HT-29 (cell line): ENCODE measurements around the gene KCNQ5. TPM values are rescaled to one million over a fixed set of nuclear protein-coding genes. Genes with fewer than 3 reads are reported as not detected.

Source experiments
- DNase-seq: peaks from one replicate; pipeline ENCODE4 v3.0.0-alpha.2; 2015; ENCODE audit warnings: low spot score
- total RNA-seq: library from RNA; depleted of rRNA; stranded (reverse); fragments of >200 nt; shearing (Covaris generic); gene quantifications from 2 replicates; pipeline ENCODE4 v1.2.3, GENCODE V29; 2014

KCNQ5 gene
- total RNA-seq, 1 experiment from 2014 or later: not detected

DNA sequence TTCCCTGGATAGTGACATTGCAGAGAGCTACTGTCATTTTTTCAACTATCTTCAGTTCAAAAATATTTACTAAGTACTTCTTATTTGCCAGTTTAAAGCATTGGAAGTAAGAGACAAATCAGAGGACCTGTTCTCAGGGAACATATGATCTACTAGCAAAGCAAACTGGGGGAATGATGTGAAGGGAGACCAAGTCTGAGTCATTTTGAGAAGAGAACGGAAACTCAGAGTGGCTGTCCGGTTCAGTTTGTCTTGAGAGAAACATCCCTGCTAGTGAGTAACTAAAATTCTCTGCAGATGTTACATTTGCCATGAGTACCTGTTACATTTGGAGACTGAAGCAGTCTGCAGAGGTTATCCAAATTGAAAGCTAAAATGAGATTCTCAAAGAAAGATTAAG, 118.3 kb downstream of the KCNQ5 start:
- no peak for DNase-seq

DNA sequence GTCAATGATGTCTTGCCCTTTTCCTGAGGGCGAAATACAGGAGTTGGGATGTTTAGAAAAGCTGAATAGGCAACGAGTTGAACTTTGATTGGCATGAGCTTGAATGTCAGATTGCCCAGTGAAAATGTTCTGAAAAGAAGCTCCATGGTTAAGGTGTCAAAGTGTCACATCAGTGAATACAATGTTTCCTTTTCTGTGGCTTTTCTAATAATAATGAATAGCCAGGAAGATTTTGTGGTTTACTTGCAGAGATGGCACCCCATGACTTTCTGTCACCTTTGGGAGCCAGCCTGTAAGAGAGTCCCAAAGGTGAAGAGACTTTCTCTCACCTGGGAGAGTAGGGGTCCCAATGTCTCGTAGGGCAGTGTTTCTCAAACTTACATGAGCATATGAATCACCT, 119.2 kb downstream of the KCNQ5 start:
- DNase-seq: no peak

- DNase-seq: no peak
Observed at GRCh38 chr6:72742001-72742673, 120.3 kb downstream of the KCNQ5 start.

- DNase-seq: no peak
Observed at GRCh38 chr6:72746276-72746675, 124.4 kb downstream of the KCNQ5 start.

- no peak for DNase-seq
Observed at GRCh38 chr6:72748759-72749158, 126.9 kb downstream of the KCNQ5 start.

DNA sequence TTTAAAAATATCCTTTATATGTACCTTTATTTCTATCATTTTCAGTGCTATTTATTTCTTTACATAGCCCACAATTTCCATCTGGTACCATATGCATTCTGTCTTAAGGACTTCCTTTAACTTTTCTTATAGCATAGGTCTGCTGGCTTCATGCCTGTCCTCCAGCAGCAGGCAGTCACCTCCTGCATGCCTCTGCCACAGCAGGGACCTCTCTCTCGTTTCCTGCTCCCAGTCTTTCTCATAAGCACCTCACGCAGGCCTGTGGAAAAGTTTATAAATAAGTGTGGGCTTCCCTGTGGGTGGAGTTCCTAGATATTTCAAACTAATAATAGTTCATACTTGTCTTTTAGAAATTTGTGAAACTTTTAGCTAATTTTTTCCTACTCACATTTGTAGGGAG, 133.9 kb downstream of the KCNQ5 start:
- no peak for DNase-seq

DNA sequence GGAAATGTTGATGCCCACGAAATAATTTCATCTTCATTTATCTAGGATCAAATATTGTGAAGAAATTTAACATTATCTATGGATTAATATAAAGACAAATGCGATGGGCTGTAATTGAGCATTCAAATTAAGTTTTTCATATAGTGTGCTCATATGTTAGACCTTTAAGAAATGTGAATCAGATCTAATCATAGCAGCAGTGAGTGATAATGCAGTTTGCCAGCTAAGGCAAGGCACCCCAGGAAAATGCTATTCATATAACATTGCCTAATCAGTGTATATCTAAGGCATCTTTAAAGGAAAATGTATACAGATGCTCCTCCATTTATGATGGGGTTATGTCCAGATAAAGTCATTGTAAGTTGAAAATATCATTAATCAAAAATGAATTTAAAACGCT, 135.2 kb downstream of the KCNQ5 start:
- no peak for DNase-seq

- DNase-seq: no peak
Observed at GRCh38 chr6:72757926-72758325, 136.1 kb downstream of the KCNQ5 start.

GRCh38 chr6:72758901-72759300, 137.0 kb downstream of the KCNQ5 start:
- no peak for DNase-seq

DNA sequence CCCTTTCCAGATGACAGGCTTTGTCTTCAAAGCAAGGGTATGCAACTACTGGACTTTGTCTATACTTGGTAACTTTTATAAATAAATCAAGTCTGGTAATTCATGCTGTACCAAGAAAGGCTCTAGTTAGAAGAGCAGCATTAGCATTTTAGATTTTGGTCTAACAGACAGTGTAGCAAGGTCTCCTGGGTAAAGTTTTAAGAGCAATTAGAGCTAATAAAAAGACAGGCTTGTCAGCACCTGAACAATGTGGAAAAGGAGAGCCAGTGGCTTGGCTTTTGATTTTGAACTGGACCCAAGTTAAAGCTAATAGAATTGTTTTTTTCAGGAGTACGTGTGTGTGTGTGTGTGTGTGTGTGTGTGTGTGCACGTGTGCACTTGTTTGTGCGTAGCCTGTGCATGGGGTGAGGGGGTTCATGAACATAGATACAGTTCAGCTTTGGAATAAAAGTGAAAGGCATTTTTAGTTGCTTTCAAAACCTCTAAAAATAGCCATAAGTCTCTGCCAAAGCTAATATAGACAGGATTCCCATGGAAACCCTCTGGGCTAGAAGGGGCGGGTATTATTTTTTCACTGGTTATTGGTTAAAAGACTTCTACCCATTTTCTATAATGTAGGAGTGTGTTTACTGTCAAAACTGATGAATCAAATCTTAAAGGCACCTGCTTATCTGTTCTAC, 138.4 kb downstream of the KCNQ5 start:
- DNase-seq: no peak

DNA sequence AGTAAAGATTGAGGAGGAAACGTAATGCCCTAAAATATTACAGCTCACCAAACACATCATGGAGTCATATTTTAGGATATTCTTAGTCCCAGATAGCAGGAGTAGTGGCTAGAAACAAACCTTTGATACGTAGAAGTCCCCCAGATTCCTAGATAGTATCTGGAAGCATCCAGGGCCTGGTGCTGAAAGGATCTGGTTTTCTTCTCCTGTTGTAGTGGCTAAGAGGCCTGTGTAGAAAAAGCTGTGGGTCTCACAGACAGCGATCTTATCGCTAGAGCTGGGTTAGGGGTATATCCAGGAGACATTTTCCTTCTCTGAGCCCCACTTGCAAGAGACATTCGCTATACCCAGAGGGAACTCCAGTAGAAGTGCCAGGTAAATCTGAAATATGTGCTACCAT, 139.9 kb downstream of the KCNQ5 start:
- no peak for DNase-seq

DNA sequence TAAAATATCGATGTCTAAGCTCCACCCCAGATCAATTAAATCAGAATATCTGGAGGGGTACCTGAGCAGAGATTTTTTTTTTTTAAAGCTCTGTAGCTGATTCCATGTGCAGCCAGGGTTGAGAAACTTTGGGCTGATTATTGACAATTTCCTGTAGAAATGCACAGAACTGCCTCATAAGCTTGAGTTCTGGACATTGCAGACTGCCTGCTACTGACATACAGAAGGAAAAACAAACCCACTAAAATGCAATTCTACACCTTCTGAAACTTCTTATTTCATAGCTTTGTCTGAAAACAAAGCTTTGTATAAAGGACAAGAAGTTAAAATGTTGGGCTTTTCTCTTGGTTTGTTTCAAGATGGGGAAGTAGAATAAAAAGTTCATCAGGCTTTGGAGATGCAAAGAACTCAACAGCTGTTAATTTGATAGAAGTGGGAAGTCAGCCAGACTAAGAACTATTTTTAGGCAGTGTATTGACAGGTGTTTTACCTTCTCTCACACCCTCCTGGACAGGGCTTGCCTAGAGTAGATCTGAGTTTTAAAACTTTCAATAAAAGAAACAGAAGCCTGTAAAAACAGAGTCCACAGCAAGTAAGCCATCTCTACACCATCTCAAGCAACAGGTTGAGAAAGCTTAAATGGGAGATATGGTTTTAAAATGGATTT, 147.7 kb downstream of the KCNQ5 start:
- DNase-seq: no peak

GRCh38 chr6:72770959-72771358, 149.1 kb downstream of the KCNQ5 start:
- no peak for DNase-seq

DNA sequence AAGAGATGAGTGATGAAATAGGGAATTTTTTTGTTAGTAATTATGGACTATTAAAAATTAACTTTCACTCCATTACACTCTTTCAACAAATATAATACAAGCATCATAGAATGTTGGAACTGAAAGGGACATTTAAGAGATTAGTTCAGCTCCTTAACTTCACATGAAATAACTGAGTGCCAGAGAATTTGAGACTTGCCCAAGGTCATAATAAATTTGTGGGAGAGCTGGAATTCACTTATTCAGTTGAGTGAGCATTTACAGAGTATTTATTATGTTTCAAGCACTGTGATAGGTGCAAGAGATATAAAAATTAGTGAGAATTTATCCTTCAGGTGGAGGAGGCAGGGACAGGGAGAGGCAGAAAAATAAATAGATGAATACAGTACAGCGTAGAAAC, 154.6 kb downstream of the KCNQ5 start:
- no peak for DNase-seq

DNA sequence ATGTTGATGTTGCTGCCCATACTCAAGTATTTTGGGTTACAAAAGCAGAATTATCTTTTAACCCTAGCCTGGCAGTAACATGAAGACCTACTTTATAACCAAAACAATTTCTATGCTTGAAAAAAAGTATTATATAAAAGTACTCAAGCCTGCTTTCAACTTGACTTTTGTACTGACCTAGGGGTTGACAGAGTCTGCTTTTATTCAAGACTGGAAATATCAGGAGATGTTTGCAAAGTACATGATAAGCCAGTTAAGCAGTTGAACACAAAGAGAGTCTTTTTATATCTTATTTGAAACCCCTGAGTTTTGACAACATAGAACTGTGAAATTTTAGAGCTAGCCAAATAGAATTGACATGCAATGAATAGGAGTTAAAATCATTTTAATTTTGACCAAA, 159.8 kb downstream of the KCNQ5 start:
- DNase-seq: no peak

- DNase-seq: no peak
Observed at GRCh38 chr6:72783035-72783434, 161.2 kb downstream of the KCNQ5 start.

- DNase-seq: no peak
Observed at GRCh38 chr6:72783666-72784065, 161.8 kb downstream of the KCNQ5 start.

DNA sequence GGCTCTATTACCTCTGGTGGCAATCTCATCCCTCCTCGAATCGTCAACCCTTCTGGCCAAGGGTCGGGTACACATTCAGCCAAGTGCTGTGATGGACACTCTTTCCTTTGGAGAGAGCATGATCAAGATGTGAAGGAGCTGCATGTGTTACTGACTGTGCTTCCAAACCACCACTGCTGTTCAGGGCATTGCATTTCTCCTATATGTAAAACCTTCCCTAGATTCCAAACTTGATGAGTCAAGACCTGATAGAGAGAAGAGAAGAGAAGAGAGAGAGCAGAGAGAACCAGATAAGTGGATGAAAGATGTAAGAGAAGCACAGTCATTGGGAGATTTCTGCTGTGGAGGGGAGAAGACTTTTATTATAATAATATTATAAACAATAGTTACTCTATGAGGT, 162.2 kb downstream of the KCNQ5 start:
- DNase-seq: no peak

DNA sequence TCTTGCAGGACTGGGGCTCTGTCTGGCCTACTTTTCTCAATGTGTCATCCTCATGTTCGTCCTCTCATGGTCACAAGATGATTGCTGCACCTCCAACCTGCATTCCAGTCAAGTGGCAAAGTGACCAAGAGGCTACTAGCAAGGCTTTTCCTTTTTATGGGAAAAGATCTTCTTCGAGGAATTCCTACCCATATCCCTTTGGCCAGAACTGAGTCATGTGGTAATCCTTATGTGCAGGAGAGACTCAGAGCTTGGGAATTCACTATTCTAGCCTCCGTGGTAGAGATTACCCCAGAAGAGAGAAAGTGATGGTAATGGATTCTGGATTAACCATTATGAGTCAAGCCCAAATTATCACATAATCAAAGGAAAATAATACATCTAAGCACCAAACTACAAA, 162.7 kb downstream of the KCNQ5 start:
- no peak for DNase-seq

GRCh38 chr6:72787391-72788031, 165.6 kb downstream of the KCNQ5 start:
- no peak for DNase-seq

- no peak for DNase-seq
Observed at GRCh38 chr6:72788188-72788587, 166.3 kb downstream of the KCNQ5 start.

DNA sequence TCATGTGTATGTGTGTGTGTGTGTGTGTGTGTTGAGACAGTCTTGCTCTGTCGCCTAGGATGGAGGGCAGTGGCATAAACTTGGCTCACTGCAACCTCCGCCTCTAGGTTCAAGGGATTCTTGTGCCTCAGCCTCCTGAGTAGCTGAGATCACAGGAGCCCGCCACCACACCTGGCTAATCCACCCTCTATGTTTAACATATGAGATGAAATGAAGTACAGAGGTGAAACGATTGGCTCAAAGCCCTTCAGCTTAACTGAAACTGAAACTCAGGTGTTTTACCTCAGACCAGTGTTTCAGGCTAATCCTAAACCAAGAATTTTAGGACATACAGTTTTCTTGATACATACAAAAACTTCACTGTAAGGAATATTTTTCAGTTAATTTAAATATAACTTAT, 167.3 kb downstream of the KCNQ5 start:
- DNase-seq: no peak

DNA sequence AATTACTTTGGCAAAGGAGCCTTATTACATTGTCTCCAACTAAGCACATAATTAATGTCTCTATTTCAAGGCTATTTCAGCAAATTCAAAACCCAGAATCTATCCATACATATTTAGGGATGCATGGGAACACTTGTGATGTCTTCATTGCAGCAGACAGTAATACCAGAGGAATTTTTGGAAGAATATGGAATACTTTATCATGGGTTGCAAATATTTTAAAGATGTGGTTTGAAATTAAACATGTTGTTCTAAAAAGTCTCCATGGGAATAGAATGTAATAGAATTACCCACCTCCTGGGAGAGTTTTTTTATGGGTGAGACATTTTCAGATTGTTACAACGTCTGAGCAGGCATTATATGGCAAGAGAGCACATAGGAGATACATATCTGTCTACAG, 170.8 kb downstream of the KCNQ5 start:
- DNase-seq: no peak
